Measurements from ENCODE around the gene PDE10A.

The PDE10A gene

GRCh38 chr6:165390475-165390874, 272.6 kb downstream of the PDE10A start:
- Histone ChIP-seq H3K9me3 (no peaks in the 10 kb centered on the region), H3K27ac (no peak overlapping the region), H3K4me3 (ENCODE audit: low read depth in 1 of 2, low read length in 1 of 2) (no peak overlapping the region), H3K27me3 (no peaks in the 10 kb centered on the region), H3K4me1 (ENCODE audit: control insufficient read depth in 1 of 2, insufficient read depth in 1 of 2, low read depth in 1 of 2, low read length in 1 of 2) (no peaks in the 10 kb centered on the region), H3K36me3 (no peaks in the 10 kb centered on the region)
- no peak for TF ChIP-seq CTCF (IDR thresholded peaks at IDR 0.05)

GRCh38 chr6:165389534-165389933, 273.5 kb downstream of the PDE10A start:
- H3K4me1 ChIP-seq (ENCODE audit: control insufficient read depth in 1 of 2, insufficient read depth in 1 of 2, low read depth in 1 of 2, low read length in 1 of 2), result no peaks in the 10 kb centered on the region
- no peak overlapping the region for H3K4me3 ChIP-seq (ENCODE audit: low read depth in 1 of 2, low read length in 1 of 2)
- H3K9me3 ChIP-seq, result no peaks in the 10 kb centered on the region
- no peaks in the 10 kb centered on the region for H3K27me3 ChIP-seq
- no peak for TF ChIP-seq CTCF (IDR thresholded peaks at IDR 0.05)
- no peaks in the 10 kb centered on the region for H3K36me3 ChIP-seq
- no peak overlapping the region for H3K27ac ChIP-seq

- H3K9me3 ChIP-seq, result no peaks in the 10 kb centered on the region
- TF ChIP-seq CTCF (IDR thresholded peaks at IDR 0.05), result no peak
Observed at GRCh38 chr6:165383323-165383722, 279.7 kb downstream of the PDE10A start.

GRCh38 chr6:165376100-165376499, 286.9 kb downstream of the PDE10A start:
- no peaks in the 10 kb centered on the region for H3K9me3 ChIP-seq
- no peak overlapping the region for H3K4me3 ChIP-seq (ENCODE audit: low read depth in 1 of 2, low read length in 1 of 2)
- H3K4me1 ChIP-seq (ENCODE audit: control insufficient read depth in 1 of 2, insufficient read depth in 1 of 2, low read depth in 1 of 2, low read length in 1 of 2), result no peaks in the 10 kb centered on the region
- no peaks in the 10 kb centered on the region for H3K36me3 ChIP-seq
- no peak overlapping the region for H3K27ac ChIP-seq
- no peaks in the 10 kb centered on the region for H3K27me3 ChIP-seq
- TF ChIP-seq CTCF (IDR thresholded peaks at IDR 0.05), result no peak

More at GRCh38 chr6:165383323-165383722, 279.7 kb downstream of the PDE10A start:
- no peaks in the 10 kb centered on the region for H3K4me1 ChIP-seq (ENCODE audit: control insufficient read depth in 1 of 2, insufficient read depth in 1 of 2, low read depth in 1 of 2, low read length in 1 of 2)
- H3K4me3 ChIP-seq (ENCODE audit: low read depth in 1 of 2, low read length in 1 of 2), result no peak overlapping the region
- H3K36me3 ChIP-seq, result no peaks in the 10 kb centered on the region
- no peak overlapping the region for H3K27ac ChIP-seq
- no peaks in the 10 kb centered on the region for H3K27me3 ChIP-seq

- no peak overlapping the region for H3K4me3 ChIP-seq (ENCODE audit: low read depth in 1 of 2, low read length in 1 of 2)
- TF ChIP-seq CTCF (IDR thresholded peaks at IDR 0.05), result no peak
- H3K4me1 ChIP-seq (ENCODE audit: control insufficient read depth in 1 of 2, insufficient read depth in 1 of 2, low read depth in 1 of 2, low read length in 1 of 2), result no peaks in the 10 kb centered on the region
- H3K27me3 ChIP-seq, result no peaks in the 10 kb centered on the region
- no peak overlapping the region for H3K27ac ChIP-seq
- H3K36me3 ChIP-seq, result no peaks in the 10 kb centered on the region
- H3K9me3 ChIP-seq, result no peaks in the 10 kb centered on the region
Observed at GRCh38 chr6:165365371-165365770, 297.7 kb downstream of the PDE10A start.

GRCh38 chr6:165345700-165346099, 317.3 kb downstream of the PDE10A start:
- Histone ChIP-seq H3K4me3 (ENCODE audit: low read depth in 1 of 2, low read length in 1 of 2) (no peak overlapping the region), H3K27ac (no peak overlapping the region), H3K9me3 (no peaks in the 10 kb centered on the region), H3K27me3 (no peaks in the 10 kb centered on the region), H3K4me1 (ENCODE audit: control insufficient read depth in 1 of 2, insufficient read depth in 1 of 2, low read depth in 1 of 2, low read length in 1 of 2) (no peaks in the 10 kb centered on the region), H3K36me3 (no peaks in the 10 kb centered on the region)
- TF ChIP-seq CTCF (IDR thresholded peaks at IDR 0.05), result no peak

Measured in neutrophil (primary cell).